ENCODE results near the gene CSNK1G3.

DNA sequence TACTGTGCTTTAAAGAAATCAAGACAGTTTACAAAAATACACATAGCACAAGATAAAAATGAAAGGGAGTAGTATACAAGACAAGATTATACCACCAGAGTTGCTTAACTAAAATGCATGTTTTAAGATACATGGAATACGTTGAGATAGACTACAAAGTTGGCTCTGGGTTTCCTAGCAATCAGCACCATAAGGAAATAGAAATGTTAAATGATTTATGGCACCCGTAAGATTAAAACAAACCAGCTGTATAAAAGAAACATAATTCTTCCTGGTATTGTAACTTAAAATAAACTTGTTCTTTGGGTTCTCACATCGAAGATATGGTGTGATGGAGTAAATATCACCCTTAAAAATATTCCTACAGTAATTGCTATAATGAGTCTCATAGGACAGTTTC lies 9.9 kb upstream of the CSNK1G3 start:
- TF ChIP-seq, protein P1, sequence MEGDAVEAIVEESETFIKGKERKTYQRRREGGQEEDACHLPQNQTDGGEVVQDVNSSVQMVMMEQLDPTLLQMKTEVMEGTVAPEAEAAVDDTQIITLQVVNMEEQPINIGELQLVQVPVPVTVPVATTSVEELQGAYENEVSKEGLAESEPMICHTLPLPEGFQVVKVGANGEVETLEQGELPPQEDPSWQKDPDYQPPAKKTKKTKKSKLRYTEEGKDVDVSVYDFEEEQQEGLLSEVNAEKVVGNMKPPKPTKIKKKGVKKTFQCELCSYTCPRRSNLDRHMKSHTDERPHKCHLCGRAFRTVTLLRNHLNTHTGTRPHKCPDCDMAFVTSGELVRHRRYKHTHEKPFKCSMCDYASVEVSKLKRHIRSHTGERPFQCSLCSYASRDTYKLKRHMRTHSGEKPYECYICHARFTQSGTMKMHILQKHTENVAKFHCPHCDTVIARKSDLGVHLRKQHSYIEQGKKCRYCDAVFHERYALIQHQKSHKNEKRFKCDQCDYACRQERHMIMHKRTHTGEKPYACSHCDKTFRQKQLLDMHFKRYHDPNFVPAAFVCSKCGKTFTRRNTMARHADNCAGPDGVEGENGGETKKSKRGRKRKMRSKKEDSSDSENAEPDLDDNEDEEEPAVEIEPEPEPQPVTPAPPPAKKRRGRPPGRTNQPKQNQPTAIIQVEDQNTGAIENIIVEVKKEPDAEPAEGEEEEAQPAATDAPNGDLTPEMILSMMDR (IDR thresholded peaks at IDR 0.05): no peak
- TF ChIP-seq POLR2A (IDR thresholded peaks at IDR 0.05): no peak

All from testis (tissue), 2 donors.